IPS DF 4.7 (cell line): ENCODE results near the gene TACO1.

Source experiments
- DNase-seq: peaks from one replicate; pipeline ENCODE4 v3.0.0-alpha.2; 2013; ENCODE audit warnings: low spot score; ENCODE audit errors: extremely low read depth

TACO1 gene

DNA sequence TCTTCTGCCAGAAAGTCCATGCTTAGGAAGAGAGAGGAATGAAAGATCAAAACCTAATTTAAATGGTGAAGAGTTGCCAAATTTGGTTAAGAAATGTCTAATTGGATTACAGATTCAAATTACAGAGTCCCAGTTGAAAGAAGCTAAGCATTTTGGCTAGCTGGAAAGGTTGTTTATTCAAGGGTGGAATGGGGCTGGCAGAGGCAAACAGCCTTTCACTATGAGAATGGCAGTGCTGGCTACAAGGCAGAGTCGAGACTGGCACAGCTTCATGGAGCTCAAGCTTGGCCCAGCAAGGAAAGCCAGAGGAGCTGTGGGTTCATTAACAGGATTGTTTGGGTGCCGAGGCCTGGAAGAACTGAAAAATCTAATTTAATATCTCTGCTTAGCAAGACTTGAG is 35.1 kb downstream of the TACO1 start:
- DNase-seq = no peak

DNA sequence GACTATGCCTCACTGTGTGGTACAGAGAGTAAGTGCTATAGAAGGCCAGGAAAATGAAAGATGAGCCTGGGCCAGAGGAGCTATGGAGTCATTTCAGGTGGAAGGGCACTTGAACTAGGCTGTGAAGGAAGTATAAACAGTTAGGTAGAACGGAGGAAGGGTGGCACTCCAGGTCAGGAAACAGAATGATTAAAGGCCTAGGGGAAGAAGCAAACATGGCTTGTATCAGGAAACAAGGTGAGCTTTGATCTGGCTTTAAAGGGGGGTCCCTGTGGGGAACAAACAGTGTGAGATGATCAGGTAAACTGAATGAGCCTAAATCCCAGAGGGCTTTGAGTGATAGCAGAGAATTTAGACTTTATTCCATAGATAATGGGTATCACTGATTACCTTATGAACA is 38.4 kb downstream of the TACO1 start:
- DNase-seq = no peak

DNA sequence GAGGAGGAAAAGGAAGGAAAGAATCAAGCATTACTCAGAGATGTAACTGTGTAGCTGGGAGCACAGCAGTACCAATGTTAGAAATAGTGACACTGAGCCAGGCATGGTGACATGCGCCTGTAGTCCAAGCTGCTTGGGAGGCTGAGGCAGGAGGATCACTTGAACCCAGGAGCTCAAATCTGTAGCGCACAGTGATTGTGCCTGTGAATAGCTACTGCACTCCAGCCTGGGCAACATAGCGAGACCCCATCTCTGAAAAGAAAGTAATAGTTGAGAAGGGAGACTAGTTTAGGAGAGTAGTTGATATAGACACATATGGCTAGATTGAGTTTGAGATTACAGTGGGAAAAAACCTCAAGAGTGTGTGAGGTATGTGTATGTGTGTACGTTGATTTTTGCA is 39.3 kb downstream of the TACO1 start:
- DNase-seq = no peak

DNA sequence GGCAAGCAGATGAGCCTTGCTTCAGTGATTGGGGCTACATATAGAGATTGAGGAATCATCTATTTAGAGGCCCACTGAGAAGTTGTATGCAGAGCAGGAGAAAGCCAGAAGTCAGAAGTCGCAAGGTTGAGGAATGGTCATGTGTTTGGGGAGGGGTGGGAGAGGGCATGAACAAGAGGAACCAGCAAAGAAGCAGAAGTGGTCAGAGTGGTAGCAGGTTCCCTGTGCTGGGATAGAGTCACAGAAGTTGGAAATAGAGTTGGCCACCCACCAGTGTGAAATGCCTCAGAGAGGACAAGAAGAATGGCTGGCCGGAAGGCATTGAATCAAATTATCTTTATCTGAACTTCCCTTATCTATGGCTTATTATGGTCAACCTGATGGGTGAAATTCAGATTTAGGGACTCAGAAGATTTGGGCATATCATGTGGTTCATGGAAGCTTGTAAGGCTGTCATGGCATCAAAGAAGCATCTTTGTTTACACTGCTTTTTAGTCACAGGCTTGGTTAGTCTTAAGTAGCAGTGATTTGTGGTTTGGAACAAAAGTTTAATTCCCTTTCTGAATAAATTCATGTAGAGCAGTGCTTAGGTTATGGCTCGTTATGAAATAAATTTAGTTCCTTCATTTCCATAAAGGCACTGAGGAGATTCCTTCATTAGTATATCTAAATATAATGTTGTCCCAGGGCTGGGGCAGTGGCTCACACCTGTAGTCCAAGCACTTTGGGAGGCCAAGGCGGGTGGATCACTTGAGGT is 41.2 kb downstream of the TACO1 start:
- no peak for DNase-seq

DNA sequence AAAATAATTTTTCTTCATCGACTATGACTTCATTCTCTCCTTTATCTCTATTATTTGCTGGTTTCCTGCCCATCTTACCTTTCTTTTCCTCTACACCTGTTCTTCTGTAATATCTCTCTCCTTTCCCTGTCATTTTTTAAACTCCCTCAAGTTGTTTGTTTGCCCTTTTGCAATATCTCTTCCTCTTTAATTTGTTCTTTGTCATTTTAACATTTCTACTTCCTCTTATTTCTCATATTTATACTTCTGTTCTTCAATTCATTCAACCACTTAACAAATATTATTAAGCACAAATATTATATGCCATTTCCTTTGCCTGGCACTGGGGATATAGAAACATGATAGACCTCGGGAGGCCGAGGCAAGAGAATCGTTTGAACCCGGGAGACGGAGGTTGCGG is 44.2 kb downstream of the TACO1 start:
- DNase-seq = no peak

DNA sequence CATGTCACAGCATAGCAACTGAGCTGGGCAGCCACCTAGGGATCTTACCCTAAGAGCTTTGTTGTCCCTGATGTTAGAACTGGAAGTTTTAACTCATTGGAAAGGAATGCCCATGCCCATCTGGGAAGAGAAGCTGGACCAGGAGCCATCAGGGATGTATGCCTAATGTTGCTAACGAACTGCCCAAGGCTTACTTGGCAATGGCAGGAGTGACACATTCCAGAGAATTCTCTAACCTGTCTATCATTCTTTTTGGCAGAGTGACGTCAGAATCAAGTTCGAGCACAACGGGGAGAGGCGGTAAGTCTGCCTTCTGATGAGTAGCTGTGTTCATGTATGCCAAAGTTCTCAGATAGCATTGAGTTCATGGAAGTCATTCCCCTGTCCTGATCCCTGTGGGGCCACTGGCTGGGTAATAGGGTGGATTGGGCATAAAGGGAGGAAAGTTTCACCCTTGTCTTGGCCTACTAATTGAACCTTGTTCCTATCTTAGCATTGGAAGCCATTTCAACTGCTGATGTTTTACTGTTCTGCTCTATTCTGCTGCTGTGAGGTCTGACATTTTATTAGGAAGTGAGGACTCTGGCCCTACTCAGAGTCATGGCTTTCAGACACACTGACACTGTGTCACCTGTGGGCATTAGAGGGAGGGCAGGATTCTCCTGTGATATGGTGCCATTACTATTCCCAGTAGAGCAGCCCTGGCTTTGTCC is 45.2 kb downstream of the TACO1 start:
- no peak for DNase-seq

DNA sequence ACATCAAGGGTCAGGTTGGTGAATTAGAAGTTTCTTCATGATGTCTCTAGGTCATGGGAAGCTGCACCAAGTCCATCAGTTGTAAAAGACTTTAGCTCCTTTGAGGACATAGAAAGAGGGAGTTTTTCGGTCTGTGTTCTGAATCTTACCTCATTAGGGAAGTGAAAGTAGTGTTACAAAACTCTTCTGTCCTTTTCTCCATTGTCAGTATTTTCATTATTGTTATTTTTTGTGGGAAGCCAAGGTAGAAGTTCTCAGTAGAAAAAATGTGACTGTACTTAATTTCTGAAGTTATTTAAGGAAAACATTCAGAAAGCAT is 45.8 kb downstream of the TACO1 start:
- no peak for DNase-seq

DNA sequence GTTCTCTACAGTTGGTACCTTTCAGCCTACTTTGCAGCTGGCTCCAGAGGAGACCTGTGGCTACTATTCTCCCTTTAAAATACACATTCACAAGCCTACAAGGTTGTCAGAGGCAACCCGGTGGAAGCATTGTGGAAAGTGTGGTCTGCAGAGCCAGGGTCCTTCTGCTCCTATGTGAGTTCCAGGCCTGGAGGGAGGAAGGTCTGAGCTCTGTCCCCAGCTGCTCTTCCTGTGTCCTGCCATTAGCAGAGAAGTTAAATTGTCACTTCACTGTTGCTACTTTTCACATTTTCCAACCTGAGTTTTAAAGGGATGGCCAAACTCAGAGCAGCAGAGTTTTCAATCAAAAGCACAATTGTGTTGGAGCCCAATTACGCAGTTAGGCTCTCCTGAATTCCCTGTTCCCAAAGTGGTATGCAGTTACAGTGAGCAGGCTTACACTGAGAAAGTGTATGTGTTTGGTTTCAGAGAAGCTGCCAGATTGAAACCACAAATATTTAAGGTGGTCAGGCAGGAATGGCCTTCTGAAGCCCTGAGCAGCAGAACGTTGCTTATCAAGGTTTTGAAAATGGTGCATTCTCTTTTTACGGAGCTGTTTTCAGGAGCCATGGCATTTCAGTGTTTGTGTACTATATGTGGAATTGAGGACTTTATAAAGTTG is 46.5 kb downstream of the TACO1 start:
- DNase-seq = no peak

DNA sequence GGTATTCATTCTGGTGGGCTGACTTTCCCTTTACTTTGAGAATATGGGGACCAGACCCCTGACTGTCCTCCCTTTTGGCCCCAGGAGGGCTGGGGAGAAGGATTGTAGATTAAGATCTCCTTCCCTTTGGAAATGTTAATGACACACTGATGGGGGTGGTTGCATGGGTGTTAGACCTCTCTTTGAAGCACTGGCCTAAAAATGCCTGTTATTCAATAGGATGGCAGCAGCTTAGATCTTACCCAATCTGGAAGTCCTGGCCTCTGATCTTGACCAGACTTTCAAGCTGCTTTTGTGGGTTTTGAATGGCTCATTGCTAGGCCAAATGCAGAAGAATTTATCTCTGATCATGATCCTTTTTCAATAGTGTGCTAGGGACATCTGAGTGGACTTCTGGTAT is 47.2 kb downstream of the TACO1 start:
- no peak for DNase-seq

DNA sequence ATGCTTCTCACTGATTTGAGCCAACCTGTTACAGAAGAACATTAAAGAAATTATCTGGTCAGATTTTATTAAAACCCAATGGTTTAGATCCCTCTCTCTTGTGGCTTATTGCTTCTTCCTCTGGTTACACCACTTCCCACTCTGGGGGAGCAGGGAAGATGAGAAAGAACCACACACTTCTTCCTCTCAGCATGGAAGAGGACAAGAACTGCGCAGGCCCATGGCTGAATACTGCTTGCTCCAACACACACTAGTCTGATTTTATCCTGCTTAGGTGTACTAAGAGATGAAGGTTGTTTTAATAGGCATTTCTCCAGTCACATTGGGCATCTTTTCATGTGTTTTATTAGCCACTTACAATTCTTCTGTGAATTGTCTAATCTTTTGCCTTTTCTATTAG is 49.1 kb downstream of the TACO1 start:
- no peak for DNase-seq

DNA sequence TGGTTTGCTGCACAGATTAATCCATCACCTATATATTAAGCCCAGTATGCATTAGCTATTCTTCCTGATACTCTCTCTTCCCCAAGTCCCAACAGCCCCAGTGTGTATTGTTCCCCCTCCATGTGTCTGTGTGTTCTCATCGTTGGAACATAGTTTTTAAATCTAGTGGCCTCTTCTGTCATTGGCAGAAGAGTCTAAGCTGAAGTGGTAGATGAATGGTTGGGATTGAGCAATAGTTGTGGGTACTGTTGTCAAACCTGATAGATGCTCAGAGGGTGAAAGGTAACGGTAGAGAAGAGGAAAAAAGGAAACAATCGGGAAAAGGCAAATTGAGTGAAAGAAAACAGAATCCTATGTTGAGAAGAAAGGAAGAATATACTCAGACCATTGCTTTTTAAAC is 51.4 kb downstream of the TACO1 start:
- no peak for DNase-seq

DNA sequence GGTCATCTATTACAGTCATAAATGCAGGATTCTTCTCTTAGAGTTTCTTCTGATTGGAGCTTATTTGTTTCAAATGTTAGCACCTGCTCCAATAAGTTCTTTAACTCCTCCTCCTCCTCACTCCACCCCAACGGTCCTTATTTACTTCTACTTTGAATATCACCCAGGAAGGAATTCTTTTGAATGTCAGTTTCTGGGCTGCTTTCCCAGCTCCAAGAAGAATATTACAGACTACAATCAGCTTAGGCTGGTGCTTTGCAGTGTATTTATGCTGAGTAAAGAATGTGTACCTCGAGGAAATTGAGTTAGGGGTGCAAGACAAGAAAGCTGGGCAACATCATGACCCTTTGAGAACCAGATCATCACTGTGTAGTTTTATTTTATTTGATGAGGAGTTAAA is 52.4 kb downstream of the TACO1 start:
- no peak for DNase-seq

DNA sequence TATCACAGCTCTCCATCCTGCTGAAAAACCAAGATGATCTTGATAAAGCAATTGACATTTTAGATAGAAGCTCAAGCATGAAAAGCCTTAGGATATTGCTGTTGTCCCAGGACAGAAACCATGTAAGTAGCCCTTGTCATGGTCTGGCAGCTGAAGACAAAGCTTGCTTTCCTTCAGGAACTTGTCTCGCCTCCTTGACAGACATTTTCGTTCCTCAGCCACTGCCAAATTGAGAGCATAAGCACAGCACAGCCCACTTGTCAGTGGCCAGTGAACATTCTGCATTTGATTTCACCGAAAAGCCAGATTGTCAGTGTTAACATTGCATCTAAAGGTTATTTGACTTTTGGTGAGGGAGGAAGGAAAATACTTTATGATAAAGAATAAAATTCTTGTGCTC is 57.1 kb downstream of the TACO1 start:
- no peak for DNase-seq
